Body of pancreas (tissue), 4 donors: ENCODE measurements around the gene ZCCHC2. TPM values are rescaled to one million over a fixed set of nuclear protein-coding genes. Genes with fewer than 3 reads are reported as not detected.

ENCODE experiments used
- ATAC-seq: fragments of 150-250 bp; one replicate; pipeline ENCODE4 v1.9.1; 2016
- DNase-seq, 4 donors: peaks; one replicate each; pipeline ENCODE4 v3.0.0-alpha.2; 2019
- H3K27ac ChIP-seq, 4 donors: fragments of 200-600 bp; sonication (generic); 1 replicate in 3 of 4; 2 replicates in 1 of 4; pipeline versions ENCODE4 v1.5.1 to v1.6.1; 2016 to 2019; ENCODE audit warnings: mild to moderate bottlenecking in 1 of 4, mixed read lengths in 1 of 4, moderate library complexity in 1 of 4
- H3K27me3 ChIP-seq, 2 donors: fragments of 200-600 bp; sonication (generic); one replicate each; pipeline ENCODE4 v1.6.0; 2016; ENCODE audit warnings: mild to moderate bottlenecking in 1 of 2
- H3K36me3 ChIP-seq, 2 donors: fragments of 200-600 bp; sonication (generic); replicated peaks in 1 of 2; 2 replicates each; pipeline ENCODE4 v1.5.1; 2016; ENCODE audit warnings: low read depth in 2 of 2; ENCODE audit not compliant: insufficient read depth in 1 of 2
- H3K4me1 ChIP-seq: fragments of 200-600 bp; sonication (generic); one replicate; pipeline ENCODE4 v1.6.0; 2016
- H3K4me3 ChIP-seq, 2 donors: fragments of 200-600 bp; sonication (generic); 1 replicate in 1 of 2; 2 replicates in 1 of 2; pipeline ENCODE4 v1.5.1; 2016 to 2019
- H3K9me3 ChIP-seq, 3 donors: fragments of 200-600 bp; sonication (generic); 1 replicate in 2 of 3; 2 replicates in 1 of 3; pipeline ENCODE4 v1.5.1; 2016
- POLR2A ChIP-seq, 3 donors: fragments of 450-650 bp; IDR thresholded peaks; one replicate each; pipeline ENCODE4 v1.6.1; 2016; ENCODE audit warnings: antibody characterized with exemption in 3 of 3, mild to moderate bottlenecking in 2 of 3
- WGBS, 2 donors: methylation state at CpG; one replicate each; pipeline ENCODE4 v1.1.5; 2017; 5-methylcytosine and 5-hydroxymethylcytosine counted together
- intact Hi-C: fragments of 100-400 bp; cut with DNase I; formaldehyde crosslinking; loops from one replicate; pipeline ENCODE4 v1.15.1; 2023
- total RNA-seq, 2 donors: library from RNA; depleted of rRNA; stranded (reverse); fragments of >200 nt; gene quantifications; one replicate each; pipeline ENCODE4 v1.1.0, GENCODE V29; 2016
- TF ChIP-seq, protein P1 (sequence below), 7 experiments: fragments of 450-650 bp in 4 of 7; fragments of 200-600 bp in 3 of 7; sonication (generic) in 3 of 7; IDR thresholded peaks; one replicate each; pipeline ENCODE4 v1.5.1; 2016 to 2019; ENCODE audit warnings: antibody characterized with exemption in 7 of 7

Gene ZCCHC2
- total RNA-seq, 2 donors from 2014 or later, result 10.4 to 14.2 TPM

DNA sequence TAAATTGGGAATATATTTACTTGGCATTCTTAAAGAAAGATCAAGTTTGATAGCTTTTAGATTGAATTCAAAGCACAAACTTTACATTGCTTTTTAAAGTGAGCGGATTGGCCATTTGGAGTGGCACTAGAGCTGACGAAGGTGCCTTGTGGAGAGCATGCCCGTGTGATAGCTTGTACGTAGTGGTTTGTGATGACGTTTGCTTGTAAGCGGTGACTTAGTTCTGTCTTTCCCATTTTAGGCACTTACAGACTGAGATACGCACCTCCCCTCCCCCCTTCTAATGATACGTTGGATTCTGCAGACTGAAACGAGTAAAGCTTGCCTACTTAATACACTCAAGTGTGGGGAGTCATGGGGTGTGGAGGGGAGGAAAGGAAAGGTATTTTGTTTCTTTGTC lies 53.4 kb downstream of the ZCCHC2 start:
- no peaks in the 10 kb centered on the region for H3K27me3 ChIP-seq
- no peaks in the 10 kb centered on the region for H3K4me1 ChIP-seq
- intact Hi-C loops, result no loop called here
- DNase-seq, result no peak
- H3K36me3 ChIP-seq, result peaks cover 0 to 12% of the 10 kb centered on the region in 2 donors
- no peak overlapping the region for H3K27ac ChIP-seq
- WGBS, 2 donors, result 87 to 91% methylated on average over 9 of the region's 9 CpGs
- no peaks in the 10 kb centered on the region for H3K9me3 ChIP-seq
- TF ChIP-seq, protein P1, sequence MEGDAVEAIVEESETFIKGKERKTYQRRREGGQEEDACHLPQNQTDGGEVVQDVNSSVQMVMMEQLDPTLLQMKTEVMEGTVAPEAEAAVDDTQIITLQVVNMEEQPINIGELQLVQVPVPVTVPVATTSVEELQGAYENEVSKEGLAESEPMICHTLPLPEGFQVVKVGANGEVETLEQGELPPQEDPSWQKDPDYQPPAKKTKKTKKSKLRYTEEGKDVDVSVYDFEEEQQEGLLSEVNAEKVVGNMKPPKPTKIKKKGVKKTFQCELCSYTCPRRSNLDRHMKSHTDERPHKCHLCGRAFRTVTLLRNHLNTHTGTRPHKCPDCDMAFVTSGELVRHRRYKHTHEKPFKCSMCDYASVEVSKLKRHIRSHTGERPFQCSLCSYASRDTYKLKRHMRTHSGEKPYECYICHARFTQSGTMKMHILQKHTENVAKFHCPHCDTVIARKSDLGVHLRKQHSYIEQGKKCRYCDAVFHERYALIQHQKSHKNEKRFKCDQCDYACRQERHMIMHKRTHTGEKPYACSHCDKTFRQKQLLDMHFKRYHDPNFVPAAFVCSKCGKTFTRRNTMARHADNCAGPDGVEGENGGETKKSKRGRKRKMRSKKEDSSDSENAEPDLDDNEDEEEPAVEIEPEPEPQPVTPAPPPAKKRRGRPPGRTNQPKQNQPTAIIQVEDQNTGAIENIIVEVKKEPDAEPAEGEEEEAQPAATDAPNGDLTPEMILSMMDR (IDR thresholded peaks at IDR 0.05), result no peak
- no peak overlapping the region for H3K4me3 ChIP-seq
- ATAC-seq, result no peak

DNA sequence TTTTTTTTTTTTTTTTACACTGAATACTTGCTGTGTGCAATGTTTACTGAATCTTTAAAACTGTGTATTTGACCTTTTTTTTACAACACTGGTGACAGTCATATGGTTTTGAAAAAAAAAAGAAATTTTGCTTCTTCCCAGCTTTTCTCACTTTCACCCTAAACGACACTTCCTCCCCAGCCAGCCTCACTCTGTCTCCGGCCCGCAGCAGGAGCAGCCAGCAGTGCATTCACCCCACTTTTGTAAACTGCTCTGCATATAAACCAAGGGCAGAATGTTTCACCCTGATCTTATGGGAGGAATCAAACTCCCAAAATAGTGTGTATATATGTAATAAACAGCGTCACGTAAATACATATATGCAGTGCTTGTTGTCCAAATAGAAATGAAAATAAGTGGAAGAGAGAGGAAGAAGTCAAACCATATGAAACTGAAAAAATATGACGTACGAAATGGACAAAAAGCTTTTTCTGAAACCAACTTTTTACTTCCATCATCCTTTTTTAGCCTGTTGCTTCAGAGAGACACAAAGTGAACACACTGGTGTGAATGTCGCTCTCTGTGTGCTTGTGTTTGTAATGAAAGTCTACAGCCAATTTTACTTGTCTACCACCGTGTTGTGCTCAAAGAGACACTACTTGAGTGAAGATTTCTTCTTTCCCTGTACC lies 54.2 kb downstream of the ZCCHC2 start:
- Histone ChIP-seq H3K4me1 (no peaks in the 10 kb centered on the region), H3K9me3 (no peaks in the 10 kb centered on the region), H3K27me3 (no peaks in the 10 kb centered on the region), H3K36me3 (peaks cover 0 to 8% of the 10 kb centered on the region in 2 donors), H3K4me3 (no peak overlapping the region), H3K27ac (no peak overlapping the region)
- ATAC-seq (no peak), DNase-seq (no peak)
- intact Hi-C loops, result no loop called here
- TF ChIP-seq POLR2A (IDR thresholded peaks at IDR 0.05), result peak in 1 of 3 donors; percentile 13
- TF ChIP-seq, protein P1 (IDR thresholded peaks at IDR 0.05), result no peak
- WGBS, 2 donors, result 81 to 93% methylated on average over 9 of the region's 9 CpGs

DNA sequence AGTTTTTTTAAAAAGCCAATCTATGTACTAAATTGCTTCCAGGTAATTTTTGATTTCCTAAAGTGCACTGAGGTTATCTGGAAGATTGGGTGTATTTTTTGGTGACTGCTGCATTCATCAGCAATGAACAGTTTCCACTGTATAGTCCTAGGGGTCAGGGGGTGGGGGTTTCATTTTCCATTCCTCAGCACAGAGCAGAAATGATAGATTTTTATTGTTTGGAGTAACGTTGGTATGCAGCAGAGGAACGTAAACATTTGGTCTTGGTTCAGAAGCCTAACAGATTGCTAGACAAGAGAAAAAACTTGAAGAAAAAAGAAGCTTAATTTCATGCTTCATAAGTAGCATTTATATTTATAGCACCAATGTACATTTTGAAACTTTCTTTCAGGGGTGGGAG lies 54.9 kb downstream of the ZCCHC2 start:
- Histone ChIP-seq H3K36me3 (peaks cover 0 to 8% of the 10 kb centered on the region in 2 donors), H3K27ac (no peak overlapping the region)
- no peak for ATAC-seq

DNA sequence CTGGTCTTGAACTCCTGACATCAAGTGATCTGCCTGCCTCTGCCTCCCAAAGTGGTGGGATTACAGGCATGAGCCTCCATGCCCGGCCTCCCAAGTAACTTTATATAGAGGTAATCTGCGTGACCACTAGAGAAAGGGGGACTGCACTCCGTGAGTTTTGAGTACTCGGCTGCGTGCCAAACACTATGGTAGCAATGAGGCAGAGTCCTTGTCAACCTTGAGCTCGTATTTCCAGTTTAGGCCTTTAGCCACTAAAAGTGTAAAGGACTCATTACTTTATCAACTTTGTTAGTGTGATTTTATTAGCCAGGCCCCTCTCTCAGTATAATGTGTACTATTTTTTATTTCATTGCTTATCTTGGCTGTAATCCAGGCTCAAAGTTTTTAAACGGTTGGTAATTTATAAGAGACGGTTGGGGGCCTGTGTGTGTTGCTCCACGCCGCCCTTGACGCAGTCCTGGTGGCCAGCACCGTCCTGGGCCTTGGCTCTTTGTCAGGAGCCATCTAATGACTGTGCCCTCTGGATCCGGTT lies 56.2 kb downstream of the ZCCHC2 start:
- DNase-seq, result no peak
- Histone ChIP-seq H3K36me3 (peaks cover 0 to 6% of the 10 kb centered on the region in 2 donors), H3K9me3 (no peaks in the 10 kb centered on the region), H3K4me1 (no peaks in the 10 kb centered on the region), H3K27me3 (no peaks in the 10 kb centered on the region), H3K27ac (no peak overlapping the region), H3K4me3 (no peak overlapping the region)
- TF ChIP-seq, protein P1 (IDR thresholded peaks at IDR 0.05), result no peak
- no peak for TF ChIP-seq POLR2A (IDR thresholded peaks at IDR 0.05)
- intact Hi-C loops, result no loop called here
- 63 to 66% methylated on average over 13 of the region's 13 CpGs for WGBS, 2 donors
- ATAC-seq, result no peak

More for the DNA sequence above, 54.9 kb downstream of the ZCCHC2 start:
- no peaks in the 10 kb centered on the region for H3K9me3 ChIP-seq
- TF ChIP-seq, protein P1 (IDR thresholded peaks at IDR 0.05), result no peak
- no peak for TF ChIP-seq POLR2A (IDR thresholded peaks at IDR 0.05)
- DNase-seq, result no peak
- no peaks in the 10 kb centered on the region for H3K4me1 ChIP-seq
- WGBS, 2 donors, result 42 to 43% methylated on average over 2 of the region's 2 CpGs
- no peak overlapping the region for H3K4me3 ChIP-seq
- H3K27me3 ChIP-seq, result no peaks in the 10 kb centered on the region
- intact Hi-C loops, result no loop called here

DNA sequence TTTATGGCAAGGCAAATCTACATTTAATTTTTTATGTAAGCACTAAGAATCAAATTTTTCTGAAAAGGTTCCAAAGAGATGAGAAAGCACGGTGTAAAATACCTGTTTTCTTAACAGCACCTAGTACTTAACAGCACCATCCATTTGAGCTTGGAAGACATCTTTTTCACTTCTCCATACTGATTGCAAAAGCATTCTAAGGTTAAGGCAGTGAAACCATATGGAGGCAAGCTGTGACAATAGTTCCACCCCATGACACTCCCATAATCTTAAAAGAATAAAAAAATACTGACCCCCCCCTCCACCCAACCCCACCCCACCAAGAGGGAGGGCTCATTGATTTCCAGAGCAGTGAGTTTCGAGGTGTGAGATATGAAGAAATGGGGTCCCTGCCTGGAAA lies 60.6 kb downstream of the ZCCHC2 start:
- no peaks in the 10 kb centered on the region for H3K9me3 ChIP-seq
- DNase-seq, result no peak
- peaks cover 7% of the 10 kb centered on the region for H3K4me1 ChIP-seq
- H3K27ac ChIP-seq, result no peak overlapping the region
- no peaks in the 10 kb centered on the region for H3K27me3 ChIP-seq
- 73 to 78% methylated on average over 2 of the region's 2 CpGs for WGBS, 2 donors
- TF ChIP-seq POLR2A (IDR thresholded peaks at IDR 0.05), result no peak
- TF ChIP-seq, protein P1 (IDR thresholded peaks at IDR 0.05), result no peak
- no peak overlapping the region for H3K4me3 ChIP-seq
- H3K36me3 ChIP-seq, result no peaks in the 10 kb centered on the region
- no peak for ATAC-seq
- intact Hi-C loops, result no loop called here
